ENCODE data around the gene DSE. TPM values are rescaled to one million over a fixed set of nuclear protein-coding genes. Genes with fewer than 3 reads are reported as not detected.
A peak's percentile ranks its signal among the peaks of the same experiment; 100 is the strongest.

The DSE gene
- total RNA-seq, 4 donors from 2014 or later, result 3.8 to 16.7 (median 9.2) TPM

DNA sequence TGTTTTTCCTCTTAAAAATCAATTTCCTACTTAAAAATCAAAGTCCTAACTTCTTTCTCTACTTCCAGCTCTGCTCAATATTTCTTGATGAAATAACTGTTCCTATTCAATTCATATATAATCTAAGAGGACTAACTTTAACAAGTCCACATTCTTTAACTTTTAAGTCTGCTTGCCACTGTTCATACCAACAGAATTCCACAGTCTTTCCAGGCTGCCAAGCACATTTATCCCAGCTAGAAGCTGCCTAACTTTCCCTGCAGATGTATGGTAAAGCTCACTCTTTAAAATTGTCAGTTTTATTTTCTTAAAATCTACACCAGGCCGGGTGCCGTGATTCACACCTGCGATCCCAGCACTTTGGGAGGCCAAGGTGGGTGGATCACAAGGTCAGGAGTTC lies 102.0 kb downstream of the DSE start:
- H3K4me1 ChIP-seq, result peaks cover 0 to 6% (median 0%) of the 10 kb centered on the region in 4 donors
- H3K36me3 ChIP-seq, result no peaks in the 10 kb centered on the region
- intact Hi-C loops (cut with DNase I; ENCODE audit: low total_unique reads) (no loop called here), in situ Hi-C loops (cut with MboI; ENCODE audit: low pct_ligation_motif_present in 1 of 4, low pct_unique_long_range_greater_than_20kb in 1 of 4, low sequenced_read_pairs in 3 of 4) (no loop called here)
- H3K27me3 ChIP-seq, result no peaks in the 10 kb centered on the region
- WGBS, 2 donors (ENCODE audit: low coverage in 1 of 2), result 73% methylated on average over 3 of the region's 3 CpGs; no CpG with 5 or more reads in 1 of the 2 donors
- no peak for TF ChIP-seq POLR2AphosphoS5 (IDR thresholded peaks at IDR 0.05)
- TF ChIP-seq, protein P1, sequence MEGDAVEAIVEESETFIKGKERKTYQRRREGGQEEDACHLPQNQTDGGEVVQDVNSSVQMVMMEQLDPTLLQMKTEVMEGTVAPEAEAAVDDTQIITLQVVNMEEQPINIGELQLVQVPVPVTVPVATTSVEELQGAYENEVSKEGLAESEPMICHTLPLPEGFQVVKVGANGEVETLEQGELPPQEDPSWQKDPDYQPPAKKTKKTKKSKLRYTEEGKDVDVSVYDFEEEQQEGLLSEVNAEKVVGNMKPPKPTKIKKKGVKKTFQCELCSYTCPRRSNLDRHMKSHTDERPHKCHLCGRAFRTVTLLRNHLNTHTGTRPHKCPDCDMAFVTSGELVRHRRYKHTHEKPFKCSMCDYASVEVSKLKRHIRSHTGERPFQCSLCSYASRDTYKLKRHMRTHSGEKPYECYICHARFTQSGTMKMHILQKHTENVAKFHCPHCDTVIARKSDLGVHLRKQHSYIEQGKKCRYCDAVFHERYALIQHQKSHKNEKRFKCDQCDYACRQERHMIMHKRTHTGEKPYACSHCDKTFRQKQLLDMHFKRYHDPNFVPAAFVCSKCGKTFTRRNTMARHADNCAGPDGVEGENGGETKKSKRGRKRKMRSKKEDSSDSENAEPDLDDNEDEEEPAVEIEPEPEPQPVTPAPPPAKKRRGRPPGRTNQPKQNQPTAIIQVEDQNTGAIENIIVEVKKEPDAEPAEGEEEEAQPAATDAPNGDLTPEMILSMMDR (IDR thresholded peaks at IDR 0.05), result no peak
- TF ChIP-seq POLR2A (IDR thresholded peaks at IDR 0.05), result no peak
- TF ChIP-seq EP300 (IDR thresholded peaks at IDR 0.05; ENCODE audit: low read depth), result no peak
- H3K9me3 ChIP-seq, result no peaks in the 10 kb centered on the region
- DNase-seq, result no peak
- no peak overlapping the region for H3K27ac ChIP-seq
- H3K4me3 ChIP-seq, result no peak overlapping the region

DNA sequence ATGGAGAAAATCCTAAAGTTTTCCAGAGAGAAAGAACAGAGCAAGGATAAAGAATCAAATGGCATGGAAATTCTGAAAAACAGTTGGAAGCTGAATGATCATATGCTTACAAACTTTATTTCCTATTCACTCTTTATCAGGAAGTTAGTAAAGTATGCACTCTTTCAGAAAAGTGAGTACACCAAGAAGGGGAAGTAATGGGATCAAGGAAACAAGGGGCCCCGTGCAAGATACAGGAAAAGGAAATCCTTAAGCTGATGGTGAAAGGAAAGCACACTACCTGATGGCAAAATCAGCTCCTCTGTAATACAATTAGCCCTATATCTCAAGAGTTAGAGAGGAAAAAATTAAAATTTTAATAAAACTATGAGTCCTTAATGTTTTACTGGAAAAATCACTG lies 104.4 kb downstream of the DSE start:
- Histone ChIP-seq H3K4me3 (no peak overlapping the region), H3K36me3 (no peaks in the 10 kb centered on the region), H3K27me3 (no peaks in the 10 kb centered on the region), H3K4me1 (peaks cover 0 to 6% (median 0%) of the 10 kb centered on the region in 4 donors), H3K27ac (no peak overlapping the region), H3K9me3 (no peaks in the 10 kb centered on the region)
- 10 to 53% methylated on average over 1 of the region's 1 CpG for WGBS, 2 donors (ENCODE audit: low coverage in 1 of 2)
- DNase-seq, result no peak
- TF ChIP-seq, protein P1 (IDR thresholded peaks at IDR 0.05), result no peak
- no peak for TF ChIP-seq POLR2A (IDR thresholded peaks at IDR 0.05)
- TF ChIP-seq EP300 (IDR thresholded peaks at IDR 0.05; ENCODE audit: low read depth), result no peak
- no peak for TF ChIP-seq POLR2AphosphoS5 (IDR thresholded peaks at IDR 0.05)
- in situ Hi-C loops (cut with MboI; ENCODE audit: low pct_ligation_motif_present in 1 of 4, low pct_unique_long_range_greater_than_20kb in 1 of 4, low sequenced_read_pairs in 3 of 4) (no loop called here), intact Hi-C loops (cut with DNase I; ENCODE audit: low total_unique reads) (no loop called here)

DNA sequence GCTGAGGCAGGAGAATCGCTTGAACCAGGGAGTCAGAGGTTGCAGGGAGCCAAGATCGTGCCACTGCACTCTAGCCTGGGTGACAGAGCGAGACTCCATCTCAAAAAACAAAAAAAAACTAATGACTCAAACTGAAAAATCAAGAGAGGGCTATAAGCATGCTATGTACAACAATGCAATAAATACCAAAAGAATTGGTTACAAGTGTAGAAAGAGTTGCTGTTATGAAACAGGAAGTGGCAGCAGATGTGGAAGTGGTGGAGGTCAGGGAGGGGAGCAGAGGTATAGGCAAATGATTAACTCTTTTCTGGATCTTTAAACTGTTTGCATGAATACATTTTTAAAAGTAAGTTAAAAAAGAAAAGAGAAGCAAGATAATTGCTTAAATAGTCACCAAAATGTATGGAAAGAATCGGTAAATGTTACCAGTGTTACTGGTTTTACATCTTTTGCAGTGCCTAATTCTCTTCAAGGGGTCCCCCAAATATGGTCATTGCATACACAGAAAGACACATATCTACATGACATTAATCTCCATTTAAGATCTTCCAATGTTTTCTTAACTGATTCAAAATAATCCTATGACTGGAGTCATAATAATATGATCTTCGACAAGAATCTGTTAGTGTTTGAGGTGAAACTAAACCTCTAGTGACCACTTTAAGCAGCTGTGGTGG lies 105.4 kb downstream of the DSE start:
- intact Hi-C loops (cut with DNase I; ENCODE audit: low total_unique reads) (no loop called here), in situ Hi-C loops (cut with MboI; ENCODE audit: low pct_ligation_motif_present in 1 of 4, low pct_unique_long_range_greater_than_20kb in 1 of 4, low sequenced_read_pairs in 3 of 4) (no loop called here)
- TF ChIP-seq POLR2AphosphoS5 (IDR thresholded peaks at IDR 0.05), result no peak
- no peak for TF ChIP-seq EP300 (IDR thresholded peaks at IDR 0.05; ENCODE audit: low read depth)
- TF ChIP-seq, protein P1 (IDR thresholded peaks at IDR 0.05), result no peak
- no peak for TF ChIP-seq POLR2A (IDR thresholded peaks at IDR 0.05)
- Histone ChIP-seq H3K9me3 (no peaks in the 10 kb centered on the region), H3K27me3 (no peaks in the 10 kb centered on the region), H3K4me3 (no peak overlapping the region), H3K36me3 (no peaks in the 10 kb centered on the region), H3K27ac (peak overlapping the region in 1 of 4 donors; percentile 2), H3K4me1 (peaks cover 0 to 6% (median 0%) of the 10 kb centered on the region in 4 donors)
- peak; percentile 20 for DNase-seq
- WGBS, 2 donors (ENCODE audit: low coverage in 1 of 2), result 56 to 64% methylated on average over 5 of the region's 5 CpGs

DNA sequence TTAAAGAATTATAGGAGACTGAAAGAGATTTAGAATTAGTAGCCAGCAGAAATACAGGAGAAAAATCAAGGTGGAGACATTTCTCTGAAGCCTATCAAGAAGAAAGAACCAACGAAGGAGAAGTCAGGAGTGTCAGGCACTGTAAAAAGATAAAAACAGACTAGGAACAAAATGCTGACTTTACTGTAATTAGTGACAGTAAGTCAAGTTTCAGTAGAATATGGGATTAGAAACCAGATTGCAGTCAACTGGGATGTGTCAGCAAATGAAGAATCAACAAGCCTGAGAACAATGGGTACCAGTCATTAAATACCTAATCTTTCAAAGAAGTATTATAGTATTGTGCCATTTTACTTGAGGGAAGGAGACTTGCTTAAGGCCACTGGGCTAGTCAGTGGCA lies 112.0 kb downstream of the DSE start:
- 67 to 79% methylated on average over 1 of the region's 1 CpG for WGBS, 2 donors (ENCODE audit: low coverage in 1 of 2)
- no peaks in the 10 kb centered on the region for H3K9me3 ChIP-seq
- H3K4me3 ChIP-seq, result no peak overlapping the region
- intact Hi-C loops (cut with DNase I; ENCODE audit: low total_unique reads), result no loop called here
- no peak for DNase-seq
- in situ Hi-C loops (cut with MboI; ENCODE audit: low pct_ligation_motif_present in 1 of 4, low pct_unique_long_range_greater_than_20kb in 1 of 4, low sequenced_read_pairs in 3 of 4), result no loop called here
- H3K27ac ChIP-seq, result no peak overlapping the region
- TF ChIP-seq POLR2A (IDR thresholded peaks at IDR 0.05) (no peak), EP300 (IDR thresholded peaks at IDR 0.05; ENCODE audit: low read depth) (no peak), POLR2AphosphoS5 (IDR thresholded peaks at IDR 0.05) (no peak)
- TF ChIP-seq, protein P1 (IDR thresholded peaks at IDR 0.05), result no peak
- no peaks in the 10 kb centered on the region for H3K4me1 ChIP-seq
- H3K36me3 ChIP-seq, result no peaks in the 10 kb centered on the region
- no peaks in the 10 kb centered on the region for H3K27me3 ChIP-seq
